NCI-H1436 treated with DMSO at 0.1 percent for 48 hours (cell line): Measurements from ENCODE around the gene FBN1.

Source experiments
- DNase-seq: peaks from one replicate; lab custom pipeline; 2025; lab: John Stamatoyannopoulos, UW

Gene FBN1

GRCh38 chr15:48622237-48622636 lies 23.3 kb downstream of the FBN1 start:
- no peak for DNase-seq

- DNase-seq: no peak
These were observed 26.1 kb downstream of the FBN1 start for GRCh38 chr15:48619446-48619845.

- DNase-seq: no peak
These were observed 27.9 kb downstream of the FBN1 start for GRCh38 chr15:48617619-48618018.

- DNase-seq: no peak
These were observed 29.3 kb downstream of the FBN1 start for GRCh38 chr15:48616216-48616615.

- DNase-seq: no peak
These were observed 31.5 kb downstream of the FBN1 start for GRCh38 chr15:48614051-48614450.

GRCh38 chr15:48609486-48609885 lies 36.0 kb downstream of the FBN1 start:
- no peak for DNase-seq

- no peak for DNase-seq
These were observed 37.7 kb downstream of the FBN1 start for GRCh38 chr15:48607846-48608245.

- DNase-seq: no peak
These were observed 40.9 kb downstream of the FBN1 start for GRCh38 chr15:48604567-48604966.

- no peak for DNase-seq
These were observed 41.6 kb downstream of the FBN1 start for GRCh38 chr15:48603922-48604321.

- DNase-seq: no peak
These were observed 42.4 kb downstream of the FBN1 start for GRCh38 chr15:48603123-48603500.

GRCh38 chr15:48602358-48603122 lies 43.0 kb downstream of the FBN1 start:
- no peak for DNase-seq

GRCh38 chr15:48601095-48601494 lies 44.4 kb downstream of the FBN1 start:
- DNase-seq: no peak

- no peak for DNase-seq
These were observed 48.7 kb downstream of the FBN1 start for GRCh38 chr15:48596841-48597240.

GRCh38 chr15:48596415-48596814 lies 49.1 kb downstream of the FBN1 start:
- DNase-seq: no peak

GRCh38 chr15:48595981-48596380 lies 49.5 kb downstream of the FBN1 start:
- no peak for DNase-seq

- no peak for DNase-seq
These were observed 52.6 kb downstream of the FBN1 start for GRCh38 chr15:48592933-48593332.

- DNase-seq: no peak
These were observed 53.2 kb downstream of the FBN1 start for GRCh38 chr15:48592221-48592731.

GRCh38 chr15:48590723-48591122 lies 54.8 kb downstream of the FBN1 start:
- DNase-seq: no peak

GRCh38 chr15:48584812-48585563 lies 60.5 kb downstream of the FBN1 start:
- no peak for DNase-seq

- DNase-seq: no peak
These were observed 61.3 kb downstream of the FBN1 start for GRCh38 chr15:48584090-48584811.

GRCh38 chr15:48582452-48583247 lies 62.9 kb downstream of the FBN1 start:
- DNase-seq: no peak

GRCh38 chr15:48581219-48581618 lies 64.3 kb downstream of the FBN1 start:
- DNase-seq: no peak
